Daoy (cell line): ENCODE data around the gene DHX35. TPM values are rescaled to one million over a fixed set of nuclear protein-coding genes. Genes with fewer than 3 reads are reported as not detected.

Experiments used
- DNase-seq: peaks from one replicate; pipeline ENCODE4 v3.0.0-alpha.2; 2015; ENCODE audit warnings: low read depth
- total RNA-seq: library from RNA; depleted of rRNA; stranded (reverse); fragments of >200 nt; shearing (Covaris generic); gene quantifications from 2 replicates; pipeline ENCODE4 v1.2.3, GENCODE V29; 2014; rRNA removed

The DHX35 gene
- total RNA-seq, result 7.1 and 8.9 TPM in 2 replicates

GRCh38 chr20:38962044-38962927 is at the start of gene DHX35:
DHX35 (plus strand) TSS chr20:38962344; CDS start chr20:38962368, 24 bp downstream.
- DNase-seq, result peak; percentile 98

GRCh38 chr20:38915355-38915754 is 46.8 kb upstream of the DHX35 start:
- no peak for DNase-seq

GRCh38 chr20:38917657-38918056 is 44.5 kb upstream of the DHX35 start:
- no peak for DNase-seq

GRCh38 chr20:38918172-38918571 is 44.0 kb upstream of the DHX35 start:
- DNase-seq, result no peak

GRCh38 chr20:38919683-38920082 is 42.5 kb upstream of the DHX35 start:
- DNase-seq, result no peak

- no peak for DNase-seq
These were observed 41.7 kb upstream of the DHX35 start for GRCh38 chr20:38920411-38920810.

- DNase-seq, result no peak
These were observed 41.3 kb upstream of the DHX35 start for GRCh38 chr20:38920851-38921250.

GRCh38 chr20:38924718-38925117 is 37.4 kb upstream of the DHX35 start:
- DNase-seq, result no peak

GRCh38 chr20:38926142-38926933 is 35.8 kb upstream of the DHX35 start, which contains the start of gene FAM83D:
FAM83D (plus strand) TSS chr20:38926417; CDS start chr20:38926443, 26 bp downstream.
- peak; percentile 97 for DNase-seq

GRCh38 chr20:38926934-38927616 is 35.1 kb upstream of the DHX35 start:
- peak; percentile 26 for DNase-seq

- DNase-seq, result peak; percentile 11
These were observed 34.1 kb upstream of the DHX35 start for GRCh38 chr20:38927902-38928578.

GRCh38 chr20:38930242-38930569 is 31.9 kb upstream of the DHX35 start:
- DNase-seq, result no peak

- DNase-seq, result no peak
These were observed 30.2 kb upstream of the DHX35 start for GRCh38 chr20:38931984-38932383.

- peak; percentile 37 for DNase-seq
These were observed 29.6 kb upstream of the DHX35 start for GRCh38 chr20:38932457-38933120.

- no peak for DNase-seq
These were observed 27.6 kb upstream of the DHX35 start for GRCh38 chr20:38934530-38934929.

GRCh38 chr20:38935285-38935684 is 26.9 kb upstream of the DHX35 start:
- DNase-seq, result no peak

GRCh38 chr20:38935967-38936407 is 26.2 kb upstream of the DHX35 start:
- DNase-seq, result no peak

- no peak for DNase-seq
These were observed 25.1 kb upstream of the DHX35 start for GRCh38 chr20:38937000-38937399.

- no peak for DNase-seq
These were observed 24.1 kb upstream of the DHX35 start for GRCh38 chr20:38937978-38938473.

- DNase-seq, result no peak
These were observed 22.5 kb upstream of the DHX35 start for GRCh38 chr20:38939686-38940085.

GRCh38 chr20:38940644-38941043 is 21.5 kb upstream of the DHX35 start:
- DNase-seq, result no peak
